HEK293T (cell line): ENCODE data around the gene TAF11.
"Not testable (repeated sequence)": the region's sequence is repeated elsewhere in the genome, so short reads cannot be mapped to it uniquely, and the experiment has no call there.

Experiments used
- CTCF ChIA-PET: fragments of 350-600 bp; formaldehyde crosslinking; extraction: SDS; loops from one replicate; lab custom pipeline; 2021; ENCODE audit warnings: antibody characterized with exemption, inconsistent platforms; lab: Yijun Ruan, JAX
- POLR2A ChIA-PET: fragments of 350-600 bp; formaldehyde crosslinking; extraction: SDS; loops from one replicate; lab custom pipeline; 2020; ENCODE audit warnings: antibody characterized with exemption, inconsistent platforms; lab: Yijun Ruan, JAX
- DNase-seq: peaks from one replicate; pipeline ENCODE4 v3.0.0; 2012; ENCODE audit warnings: mixed read lengths; ENCODE audit errors: extremely low spot score
- ARNT ChIP-seq: fragments of 450-650 bp; IDR thresholded peaks from 2 replicates; pipeline ENCODE4 v1.6.1; 2017; ENCODE audit warnings: mild to moderate bottlenecking
- BHLHE40 ChIP-seq: fragments of 450-650 bp; IDR thresholded peaks from 2 replicates; pipeline ENCODE4 v1.6.1; 2016; ENCODE audit warnings: mild to moderate bottlenecking, moderate library complexity, borderline replicate concordance
- CTBP1 ChIP-seq: fragments of 450-650 bp; IDR thresholded peaks from 2 replicates; pipeline ENCODE4 v1.6.1; 2016; ENCODE audit warnings: borderline replicate concordance
- ELF4 ChIP-seq: fragments of 450-650 bp; IDR thresholded peaks from 2 replicates; pipeline ENCODE4 v1.6.1; 2017; ENCODE audit warnings: antibody characterized with exemption
- FOXA1 ChIP-seq: fragments of 450-650 bp; IDR thresholded peaks from 2 replicates; pipeline ENCODE4 v1.6.1; 2016; ENCODE audit warnings: mild to moderate bottlenecking
- FOXK2 ChIP-seq: fragments of 450-650 bp; IDR thresholded peaks from 2 replicates; pipeline ENCODE4 v1.6.1; 2016; ENCODE audit warnings: mild to moderate bottlenecking
- FOXM1 ChIP-seq: fragments of 450-650 bp; IDR thresholded peaks from 2 replicates; pipeline ENCODE4 v1.6.1; 2017; ENCODE audit warnings: mild to moderate bottlenecking, borderline replicate concordance
- HDGF ChIP-seq: fragments of 450-650 bp; IDR thresholded peaks from 2 replicates; pipeline ENCODE4 v1.6.1; 2017; ENCODE audit warnings: antibody characterized with exemption, borderline replicate concordance
- L3MBTL2 ChIP-seq: fragments of 450-650 bp; conservative IDR thresholded peaks from 2 replicates; pipeline ENCODE4 v1.6.1; 2016; ENCODE audit warnings: mild to moderate bottlenecking
- LEF1 ChIP-seq: fragments of 450-650 bp; IDR thresholded peaks from 2 replicates; pipeline ENCODE4 v1.6.1; 2017; ENCODE audit warnings: mild to moderate bottlenecking, borderline replicate concordance
- NFRKB ChIP-seq: fragments of 450-650 bp; IDR thresholded peaks from 2 replicates; pipeline ENCODE4 v1.6.1; 2016; ENCODE audit warnings: mild to moderate bottlenecking, moderate library complexity
- PKNOX1 ChIP-seq: fragments of 450-650 bp; IDR thresholded peaks from 2 replicates; pipeline ENCODE4 v1.6.1; 2016
- SP1 ChIP-seq: fragments of 450-650 bp; IDR thresholded peaks from 2 replicates; pipeline ENCODE4 v1.6.1; 2017
- SUZ12 ChIP-seq: fragments of 450-650 bp; IDR thresholded peaks from 2 replicates; pipeline ENCODE4 v1.6.1; 2016; ENCODE audit warnings: mild to moderate bottlenecking
- TARDBP ChIP-seq: fragments of 450-650 bp; IDR thresholded peaks from 2 replicates; pipeline ENCODE4 v1.6.1; 2016
- ZNF384 ChIP-seq: fragments of 450-650 bp; IDR thresholded peaks from 2 replicates; pipeline ENCODE4 v1.6.1; 2016

TAF11 gene

GRCh38 chr6:34904990-34905613 is 17.3 kb upstream of the TAF11 start:
- ChIA-PET CTCF (no interaction called here), POLR2A (interaction anchor here (1.1 kb wide), 1 partner anchor 10 kb away, joined by 3 read pairs; no protein-coding TSS in a partner anchor)
- no peak for TF ChIP-seq NFRKB
- DNase-seq: no peak

GRCh38 chr6:34901930-34902329 is 14.1 kb upstream of the TAF11 start:
- DNase-seq: no peak
- ChIA-PET POLR2A (interaction anchor here (0.8 to 1.0 kb wide), 2 partner anchors 10 to 14 kb away, joined by 3 to 5 read pairs; partner anchors contain the start of gene TAF11), CTCF (no interaction called here)
- no peak for TF ChIP-seq PKNOX1
- TF ChIP-seq ZNF384: no peak
- no peak for TF ChIP-seq NFRKB
- no peak for TF ChIP-seq ELF4
- no peak for TF ChIP-seq ARNT
- TF ChIP-seq HDGF: no peak
- TF ChIP-seq L3MBTL2: no peak
- TF ChIP-seq TARDBP: no peak
- no peak for TF ChIP-seq SUZ12
- TF ChIP-seq CTBP1: no peak
- no peak for TF ChIP-seq FOXM1

DNA sequence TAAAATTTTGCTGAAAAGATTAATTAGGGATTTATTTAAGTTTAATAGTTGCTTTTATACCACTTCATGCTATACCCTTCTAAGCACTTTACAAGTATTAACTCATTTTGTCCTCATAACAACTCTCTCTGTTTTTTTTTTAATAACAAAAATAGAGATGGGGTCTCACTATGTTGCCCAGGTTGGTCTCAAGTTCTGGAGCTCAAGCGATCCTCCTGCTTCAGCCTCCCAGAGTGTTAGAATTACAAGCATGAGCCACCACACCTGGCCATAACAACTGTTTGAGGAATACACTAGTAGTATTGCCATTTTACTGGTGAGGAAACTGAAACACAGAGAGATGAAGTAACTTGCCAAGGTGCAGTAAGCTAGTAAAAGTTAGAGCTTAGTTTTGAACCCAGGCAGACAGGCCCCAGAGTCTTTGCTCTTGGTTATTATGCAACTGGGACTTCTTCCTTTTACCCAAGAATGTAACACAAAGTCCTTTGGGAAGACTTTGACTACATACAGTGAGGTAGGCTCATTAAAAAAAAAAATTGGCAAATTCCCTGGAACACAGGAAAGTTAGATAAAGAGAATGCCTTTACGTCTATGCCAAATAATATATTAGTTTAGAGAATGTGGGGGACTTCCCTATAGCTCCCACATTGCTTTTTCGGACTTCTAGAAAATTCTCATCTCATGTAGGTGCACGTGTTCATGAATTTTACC is 12.6 kb upstream of the TAF11 start:
- DNase-seq: no peak
- TF ChIP-seq SP1: no peak
- TF ChIP-seq ZNF384: no peak
- no peak for TF ChIP-seq NFRKB
- POLR2A ChIA-PET: interaction anchor here (1.0 kb wide), 1 partner anchor 13 kb away, joined by 5 read pairs; the partner anchor contains the start of gene TAF11
- CTCF ChIA-PET: no interaction called here

DNA sequence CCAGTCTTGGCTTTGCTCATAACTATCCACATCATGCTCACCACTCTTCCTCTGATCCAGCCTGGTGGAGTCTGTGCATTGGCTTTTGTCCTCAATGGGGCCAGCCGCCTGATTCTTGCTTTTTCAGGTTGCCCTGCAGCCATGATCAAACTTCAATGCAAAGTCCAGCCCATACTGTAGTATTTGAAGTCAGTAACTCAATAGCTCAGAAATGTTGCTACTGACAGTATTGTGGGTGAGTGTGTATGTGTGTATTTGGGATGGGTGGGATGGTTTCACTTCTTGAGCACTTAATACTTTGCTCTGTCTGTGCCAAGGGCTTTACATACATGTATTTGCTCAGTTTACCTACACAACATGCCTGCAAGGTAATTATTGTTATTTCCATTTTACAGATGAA is 11.9 kb upstream of the TAF11 start:
- DNase-seq, CTCF ChIA-PET, POLR2A ChIA-PET: not testable (repeated sequence)

- CTCF ChIA-PET: no interaction called here
Observed at GRCh38 chr6:34897716-34898115, 9.9 kb upstream of the TAF11 start.

DNA sequence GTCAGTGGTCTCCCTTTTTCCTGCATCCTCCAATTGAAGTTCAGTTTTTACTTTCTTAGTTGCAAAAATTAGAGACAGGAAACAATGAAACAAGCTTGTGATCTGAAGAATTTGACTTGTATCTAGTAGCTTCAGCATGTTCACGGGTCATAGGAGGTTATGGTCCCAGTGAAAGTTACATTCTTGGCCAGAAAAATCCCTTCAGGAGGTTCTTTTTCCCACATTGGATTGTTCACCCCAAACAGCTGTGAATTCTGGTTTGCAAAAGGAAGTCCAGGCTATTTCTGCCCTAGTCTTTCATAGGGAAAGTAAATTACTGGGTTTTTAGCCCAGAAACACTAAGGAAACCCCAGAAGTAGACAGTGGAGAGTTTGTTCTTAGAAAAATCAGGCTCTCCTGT is 9.3 kb upstream of the TAF11 start:
- DNase-seq: no peak
- ChIA-PET CTCF (no interaction called here), POLR2A (interaction anchor here (0.6 to 2.6 kb wide), 2 partner anchors 9 to 70 kb away, joined by 3 to 12 read pairs; partner anchors contain the start of genes ANKS1A and TAF11)
- TF ChIP-seq SUZ12: no peak

More at GRCh38 chr6:34897716-34898115, 9.9 kb upstream of the TAF11 start:
- DNase-seq: no peak
- POLR2A ChIA-PET: interaction anchor here (2.6 kb wide), 1 partner anchor 10 kb away, joined by 12 read pairs; the partner anchor contains the start of genes ANKS1A and TAF11
- TF ChIP-seq CTBP1 (no peak), FOXK2 (no peak), ARNT (no peak), SP1 (no peak), FOXM1 (no peak), FOXA1 (no peak)

- ChIA-PET CTCF (no interaction called here), POLR2A (no interaction called here)
- no peak for DNase-seq
- TF ChIP-seq SP1 (no peak), L3MBTL2 (no peak), FOXM1 (no peak), ZNF384 (no peak), NFRKB (no peak), PKNOX1 (no peak), HDGF (no peak)
Observed at GRCh38 chr6:34894693-34895092, 6.9 kb upstream of the TAF11 start.

- no peak for DNase-seq
- ChIA-PET POLR2A (no interaction called here), CTCF (no interaction called here)
- no peak for TF ChIP-seq FOXM1
- no peak for TF ChIP-seq FOXA1
- TF ChIP-seq NFRKB: no peak
- no peak for TF ChIP-seq SP1
- TF ChIP-seq FOXK2: no peak
- no peak for TF ChIP-seq BHLHE40
- no peak for TF ChIP-seq L3MBTL2
- no peak for TF ChIP-seq HDGF
- no peak for TF ChIP-seq ELF4
- no peak for TF ChIP-seq LEF1
- no peak for TF ChIP-seq SUZ12
- no peak for TF ChIP-seq ZNF384
- TF ChIP-seq CTBP1: no peak
- no peak for TF ChIP-seq ARNT
- no peak for TF ChIP-seq PKNOX1
- TF ChIP-seq TARDBP: no peak
Observed at GRCh38 chr6:34891296-34891695, 3.5 kb upstream of the TAF11 start.
